GM10266 (cell line): ENCODE results near the gene FNIP1.

Experiments
- DNase-seq: peaks from one replicate; pipeline ENCODE4 v3.0.0; 2012; ENCODE audit errors: extremely low spot score
- TF ChIP-seq, protein P1 (sequence below): IDR thresholded peaks from 2 replicates; pipeline ENCODE4 v1.5.1; 2012; ENCODE audit warnings: mild to moderate bottlenecking, low read depth; ENCODE audit not compliant: control insufficient read depth, insufficient read depth; ENCODE audit errors: missing control alignments

Gene FNIP1

DNA sequence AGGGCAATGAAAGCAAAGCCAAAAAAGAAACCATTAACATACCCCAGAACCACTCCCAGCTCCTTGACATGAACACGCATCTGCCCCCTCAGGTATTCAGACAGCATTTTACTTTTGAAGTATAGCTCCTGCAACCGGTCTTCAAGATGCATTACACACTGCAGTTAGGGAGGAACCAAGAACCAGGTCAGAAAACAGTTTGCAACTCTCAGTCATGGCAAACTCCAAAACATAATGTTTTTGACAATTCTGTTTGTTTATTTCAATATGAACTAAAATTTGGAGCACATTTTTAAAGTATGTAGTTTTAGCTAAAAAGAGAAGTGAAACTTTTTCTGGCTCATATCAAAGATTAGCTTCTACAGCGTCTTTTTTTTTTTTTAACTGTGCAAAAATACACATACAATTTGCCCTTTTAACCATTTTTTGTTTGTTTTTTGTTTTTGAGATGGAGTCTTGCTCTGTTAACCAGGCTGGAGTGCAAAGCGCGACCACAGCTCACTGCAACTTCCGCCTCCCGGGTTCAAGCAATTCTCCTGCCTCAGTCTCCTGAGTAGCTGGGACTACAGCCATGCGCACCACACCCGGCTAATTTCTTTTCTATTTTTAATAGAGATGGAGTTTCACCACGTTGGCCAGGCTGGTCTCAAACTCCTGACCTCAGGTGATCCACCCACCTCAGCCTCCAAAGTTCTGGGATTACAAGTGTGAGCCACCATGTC lies 149.6 kb downstream of the FNIP1 start:
- peak; percentile 19 for DNase-seq
- TF ChIP-seq, protein P1, sequence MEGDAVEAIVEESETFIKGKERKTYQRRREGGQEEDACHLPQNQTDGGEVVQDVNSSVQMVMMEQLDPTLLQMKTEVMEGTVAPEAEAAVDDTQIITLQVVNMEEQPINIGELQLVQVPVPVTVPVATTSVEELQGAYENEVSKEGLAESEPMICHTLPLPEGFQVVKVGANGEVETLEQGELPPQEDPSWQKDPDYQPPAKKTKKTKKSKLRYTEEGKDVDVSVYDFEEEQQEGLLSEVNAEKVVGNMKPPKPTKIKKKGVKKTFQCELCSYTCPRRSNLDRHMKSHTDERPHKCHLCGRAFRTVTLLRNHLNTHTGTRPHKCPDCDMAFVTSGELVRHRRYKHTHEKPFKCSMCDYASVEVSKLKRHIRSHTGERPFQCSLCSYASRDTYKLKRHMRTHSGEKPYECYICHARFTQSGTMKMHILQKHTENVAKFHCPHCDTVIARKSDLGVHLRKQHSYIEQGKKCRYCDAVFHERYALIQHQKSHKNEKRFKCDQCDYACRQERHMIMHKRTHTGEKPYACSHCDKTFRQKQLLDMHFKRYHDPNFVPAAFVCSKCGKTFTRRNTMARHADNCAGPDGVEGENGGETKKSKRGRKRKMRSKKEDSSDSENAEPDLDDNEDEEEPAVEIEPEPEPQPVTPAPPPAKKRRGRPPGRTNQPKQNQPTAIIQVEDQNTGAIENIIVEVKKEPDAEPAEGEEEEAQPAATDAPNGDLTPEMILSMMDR = peak; percentile 23

DNA sequence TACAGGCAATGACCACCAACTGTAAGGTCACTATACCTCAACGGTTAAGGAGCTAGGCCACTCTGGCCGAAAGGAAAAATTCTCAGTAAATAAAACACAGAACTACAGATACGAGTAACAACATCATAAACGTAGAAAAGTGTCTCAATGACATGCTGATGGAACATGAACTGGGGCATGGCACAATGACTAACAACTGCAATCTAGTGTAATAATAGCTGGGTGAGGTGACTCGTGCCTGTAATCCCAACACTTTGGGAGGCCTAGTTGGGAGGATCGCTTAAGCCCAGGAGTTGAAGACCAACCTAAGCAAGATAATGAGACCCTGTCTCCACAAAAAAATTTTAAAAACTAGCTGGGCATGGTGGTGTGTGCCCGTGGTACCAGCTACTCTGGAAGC lies 152.0 kb downstream of the FNIP1 start:
- no peak for DNase-seq
- TF ChIP-seq, protein P1 = no peak

DNA sequence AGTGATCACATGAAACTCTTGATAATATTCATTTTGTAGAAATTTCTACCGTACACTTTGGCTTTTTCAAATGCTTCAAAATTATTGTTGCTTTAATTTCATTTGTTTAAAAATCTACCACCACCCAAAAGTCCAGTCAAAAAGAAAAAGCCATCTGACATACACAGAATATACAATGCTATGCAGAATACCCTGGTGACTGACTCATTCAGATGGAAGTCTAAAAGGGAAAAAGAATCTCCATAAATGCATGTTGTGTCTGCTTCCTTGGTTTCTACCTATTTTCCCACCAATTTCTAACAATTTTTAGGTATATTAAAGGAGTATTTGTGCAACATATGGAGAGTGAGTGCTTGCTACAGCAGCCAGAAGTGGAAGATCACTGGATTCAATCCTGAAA lies 152.4 kb downstream of the FNIP1 start:
- DNase-seq = no peak
- TF ChIP-seq, protein P1 = no peak

DNA sequence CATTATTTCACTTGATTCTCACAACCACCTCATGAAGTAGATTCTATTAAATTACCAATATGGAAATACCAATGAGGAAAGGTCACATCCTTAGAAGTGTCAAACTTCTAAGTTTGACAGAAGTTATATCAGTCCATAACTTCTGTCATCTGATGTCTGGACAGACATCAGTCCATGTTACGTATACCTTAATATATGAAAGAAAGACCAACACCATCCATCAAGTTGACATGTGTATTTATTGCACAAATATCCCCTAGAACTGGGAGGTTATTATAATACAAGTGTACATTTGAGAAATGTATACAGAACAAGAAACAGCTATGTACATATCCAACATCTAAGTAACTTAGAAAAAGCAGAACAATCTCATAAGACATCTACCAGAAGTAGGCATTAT lies 155.3 kb downstream of the FNIP1 start:
- no peak for DNase-seq
- TF ChIP-seq, protein P1 = no peak

DNA sequence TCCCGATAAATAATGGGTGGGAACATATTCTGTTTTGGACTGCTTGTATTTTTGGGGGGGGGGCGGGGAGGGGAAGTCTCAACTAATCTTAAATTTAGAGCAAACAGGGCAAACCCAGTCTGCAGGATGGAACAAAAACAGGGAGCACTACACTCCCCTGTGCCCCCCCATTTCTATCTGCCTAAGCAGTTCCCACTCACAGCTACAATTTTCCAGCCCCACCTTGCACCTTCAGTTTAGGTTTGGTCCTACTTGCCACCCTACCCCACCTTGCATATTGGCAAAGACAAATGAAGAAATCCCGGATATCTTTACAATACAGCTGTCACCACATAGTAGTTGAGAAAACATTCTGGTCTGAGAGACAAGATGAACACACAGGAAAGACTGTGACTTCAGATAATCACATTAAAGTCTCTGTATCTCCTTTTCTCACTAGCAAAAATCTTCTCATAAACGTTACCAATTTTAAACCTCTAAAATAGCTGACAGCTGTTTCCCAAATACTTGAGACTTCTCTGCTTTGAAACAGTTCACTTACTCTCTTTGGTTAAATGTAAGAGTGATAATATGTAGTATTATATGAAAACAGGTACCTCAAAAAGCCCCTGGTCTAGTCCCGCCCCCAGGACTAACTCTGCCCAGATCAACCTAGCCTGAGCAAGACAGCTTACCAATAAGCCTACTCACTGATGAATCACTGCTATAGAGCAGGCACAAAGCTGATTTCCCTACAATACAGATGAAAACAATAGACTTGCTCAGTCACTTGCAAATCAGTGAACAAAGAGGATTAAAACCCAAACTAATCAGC lies 156.6 kb downstream of the FNIP1 start:
- TF ChIP-seq, protein P1 = no peak
- DNase-seq = peak; percentile 37

DNA sequence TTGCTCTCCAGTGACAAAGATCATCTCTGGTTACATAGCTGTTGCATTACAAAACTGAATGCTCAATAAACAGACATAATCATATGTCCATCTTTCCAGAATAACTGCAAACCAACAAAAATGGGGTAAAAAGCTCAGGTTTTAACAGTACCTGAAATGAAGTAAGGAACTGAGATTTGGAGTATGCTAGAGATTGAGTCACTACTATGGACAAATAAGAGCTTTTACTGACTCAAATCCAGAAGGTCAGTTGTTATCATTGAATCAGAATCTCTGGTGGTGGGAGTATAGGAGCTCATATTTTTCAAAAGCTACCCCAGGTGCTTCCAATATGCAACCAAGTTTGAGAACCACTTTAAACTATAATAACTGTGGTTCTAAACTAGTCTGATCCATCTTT lies 157.7 kb downstream of the FNIP1 start:
- no peak for DNase-seq
- TF ChIP-seq, protein P1 = no peak

DNA sequence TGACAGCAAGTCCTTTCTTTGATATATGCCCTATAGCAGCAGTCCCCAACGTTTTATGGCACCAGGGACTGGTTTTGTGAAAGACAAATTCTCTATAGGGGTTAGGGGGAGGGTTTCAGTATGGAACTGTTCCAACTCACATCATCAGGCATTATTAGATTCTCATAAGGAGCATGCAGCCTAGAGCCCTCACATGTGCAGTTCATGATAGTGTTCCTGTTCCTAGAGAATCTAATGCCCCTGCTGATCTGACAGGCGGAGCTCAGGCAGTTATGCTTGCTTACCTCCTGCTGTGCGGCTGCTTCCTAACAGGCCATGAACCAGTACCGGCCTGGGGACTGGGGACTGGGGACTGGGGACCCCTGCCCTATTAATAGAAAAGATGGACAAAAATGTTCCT lies 159.1 kb downstream of the FNIP1 start:
- DNase-seq = no peak
- TF ChIP-seq, protein P1 = no peak
